ENCODE data around the gene LDLRAD4.

LDLRAD4 gene

GRCh38 chr18:13433125-13433524 lies 214.6 kb downstream of the LDLRAD4 start:
- DNase-seq (ENCODE audit: low read depth) = no peak

GRCh38 chr18:13433685-13434084 lies 215.1 kb downstream of the LDLRAD4 start:
- no peak for DNase-seq (ENCODE audit: low read depth)

GRCh38 chr18:13434854-13435253 lies 216.3 kb downstream of the LDLRAD4 start:
- DNase-seq (ENCODE audit: low read depth) = no peak

- peak; percentile 63 for DNase-seq (ENCODE audit: low read depth)
Measured at GRCh38 chr18:13435586-13436333, 217.2 kb downstream of the LDLRAD4 start.

GRCh38 chr18:13436576-13436975 lies 218.0 kb downstream of the LDLRAD4 start:
- no peak for DNase-seq (ENCODE audit: low read depth)

GRCh38 chr18:13437034-13437433 lies 218.5 kb downstream of the LDLRAD4 start:
- DNase-seq (ENCODE audit: low read depth) = no peak

- no peak for DNase-seq (ENCODE audit: low read depth)
Measured at GRCh38 chr18:13437796-13438506, 219.4 kb downstream of the LDLRAD4 start.

- DNase-seq (ENCODE audit: low read depth) = no peak
Measured at GRCh38 chr18:13438507-13439056, 220.0 kb downstream of the LDLRAD4 start.

GRCh38 chr18:13439461-13439860 lies 220.9 kb downstream of the LDLRAD4 start:
- no peak for DNase-seq (ENCODE audit: low read depth)

GRCh38 chr18:13440277-13441248 lies 222.0 kb downstream of the LDLRAD4 start:
- DNase-seq (ENCODE audit: low read depth) = no peak

- DNase-seq (ENCODE audit: low read depth) = no peak
Measured at GRCh38 chr18:13441736-13442135, 223.2 kb downstream of the LDLRAD4 start.

GRCh38 chr18:13442451-13442850 lies 223.9 kb downstream of the LDLRAD4 start:
- DNase-seq (ENCODE audit: low read depth) = no peak

GRCh38 chr18:13443552-13443951 lies 225.0 kb downstream of the LDLRAD4 start:
- no peak for DNase-seq (ENCODE audit: low read depth)

GRCh38 chr18:13444430-13445240 lies 226.1 kb downstream of the LDLRAD4 start:
- no peak for DNase-seq (ENCODE audit: low read depth)

- no peak for DNase-seq (ENCODE audit: low read depth)
Measured at GRCh38 chr18:13445241-13445897, 226.8 kb downstream of the LDLRAD4 start.

GRCh38 chr18:13446024-13446423 lies 227.5 kb downstream of the LDLRAD4 start:
- DNase-seq (ENCODE audit: low read depth) = no peak

- no peak for DNase-seq (ENCODE audit: low read depth)
Measured at GRCh38 chr18:13446610-13447461, 228.3 kb downstream of the LDLRAD4 start.

GRCh38 chr18:13447621-13448334 lies 229.2 kb downstream of the LDLRAD4 start:
- peak; percentile 75 for DNase-seq (ENCODE audit: low read depth)

GRCh38 chr18:13448335-13448795 lies 229.8 kb downstream of the LDLRAD4 start:
- no peak for DNase-seq (ENCODE audit: low read depth)

All from stromal cell of bone marrow (primary cell).